HCT116 (cell line): Measurements from ENCODE around the gene RBPJ. TPM values are rescaled to one million over a fixed set of nuclear protein-coding genes. Genes with fewer than 3 reads are reported as not detected.

ENCODE experiments used
- ATAC-seq: fragments of 200-7000 bp; cut with Tn5 transposase; 2 replicates; pipeline ENCODE4 v1.9.1; 2020; ENCODE audit warnings: mild to moderate bottlenecking, moderate library complexity
- BruUV-seq: library from RNA; stranded (reverse); fragments of 400-500 nt; replicated peaks from 2 replicates; lab custom pipeline; 2021; lab: Mats Ljungman, UMichigan
- CTCF ChIA-PET: fragments of 300-600 bp; sonication (Branson Sonifier 250); formaldehyde crosslinking; loops from one replicate; lab custom pipeline; 2021; ENCODE audit warnings: antibody characterized with exemption; lab: Charles Lee
- POLR2A ChIA-PET: fragments of 300-600, 350-600 bp; sonication (Branson Sonifier 250); formaldehyde crosslinking; loops from one replicate; lab custom pipeline; 2021; ENCODE audit warnings: antibody characterized with exemption; lab: Charles Lee
- RAD21 ChIA-PET, 2 experiments: fragments of 300-600 bp; sonication (Branson Sonifier 250); formaldehyde crosslinking; loops; one replicate each; lab custom pipeline; 2023; ENCODE audit warnings: low total read pairs in 2 of 2; ENCODE audit not compliant: uncharacterized antibody in 2 of 2, unreplicated experiment in 2 of 2, low non-redundant PET in 1 of 2; lab: Charles Lee
- DNase-seq: peaks from one replicate; pipeline ENCODE4 v3.0.0-alpha.2; 2010; ENCODE audit warnings: low read depth, low spot score
- H2AFZ ChIP-seq: fragments of 200-600 bp; shearing (Covaris generic), sonication (generic); 2 replicates; pipeline ENCODE4 v1.6.1; 2017; ENCODE audit warnings: low read depth, mixed run types, mixed read lengths, antibody characterized with exemption, low read length; ENCODE audit not compliant: poor library complexity, severe bottlenecking
- H3K27ac ChIP-seq: 2 replicates; pipeline ENCODE4 v1.5.1; 2012; ENCODE audit warnings: low read depth, low read length
- H3K27me3 ChIP-seq: fragments of 200-600 bp; sonication (generic); 2 replicates; pipeline ENCODE4 v1.6.1; 2016; ENCODE audit warnings: mixed run types, low read length, mixed read lengths; ENCODE audit not compliant: insufficient read depth
- H3K36me3 ChIP-seq, 2 experiments: fragments of 200-500 bp in 1 of 2; fragments of 200-600 bp in 1 of 2; sonication (Bioruptor generic) in 1 of 2; sonication (generic) in 1 of 2; 2 replicates each; pipeline versions ENCODE4 v1.5.1 to v1.6.1; 2014 to 2016; ENCODE audit warnings: low read length in 2 of 2, inconsistent platforms in 1 of 2, mixed read lengths in 1 of 2, mixed run types in 1 of 2; ENCODE audit not compliant: insufficient read depth in 2 of 2, control insufficient read depth in 1 of 2
- H3K4me1 ChIP-seq, 2 experiments: fragments of 200-600 bp in 1 of 2; sonication (generic) in 1 of 2; 2 replicates each; pipeline versions ENCODE4 v1.5.1 to v1.6.1; 2012 to 2017; ENCODE audit warnings: low read length in 2 of 2, inconsistent platforms in 1 of 2, mild to moderate bottlenecking in 1 of 2, mixed read lengths in 1 of 2, mixed run types in 1 of 2, moderate library complexity in 1 of 2; ENCODE audit not compliant: insufficient read depth in 2 of 2, control insufficient read depth in 1 of 2
- H3K4me2 ChIP-seq: fragments of 200-600 bp; sonication (generic); 2 replicates; pipeline ENCODE4 v1.6.1; 2017; ENCODE audit warnings: mixed run types, low read length, mixed read lengths
- H3K4me3 ChIP-seq, 2 experiments: fragments of 200-600 bp in 1 of 2; sonication (generic) in 1 of 2; replicated peaks in 1 of 2; 2 replicates each; pipeline ENCODE4 v1.5.1; 2011 to 2016; ENCODE audit warnings: low read length in 2 of 2, control low read depth in 1 of 2, low read depth in 1 of 2, mild to moderate bottlenecking in 1 of 2, mixed read lengths in 1 of 2, mixed run types in 1 of 2
- H3K79me2 ChIP-seq: fragments of 200-600 bp; sonication (generic); 2 replicates; pipeline ENCODE4 v1.6.1; 2017; ENCODE audit warnings: mild to moderate bottlenecking, mixed run types, low read length, moderate library complexity, mixed read lengths; ENCODE audit not compliant: insufficient read depth
- H3K9ac ChIP-seq: fragments of 200-600 bp; sonication (generic); 2 replicates; pipeline ENCODE4 v1.6.1; 2016; ENCODE audit warnings: low read length, mixed read lengths
- H3K9me2 ChIP-seq: fragments of 200-600 bp; sonication (generic), shearing (Covaris generic); 2 replicates; pipeline ENCODE4 v1.6.1; 2017; ENCODE audit warnings: mixed run types, mild to moderate bottlenecking, moderate library complexity; ENCODE audit not compliant: insufficient read depth
- H3K9me3 ChIP-seq, 2 experiments: fragments of 200-500 bp in 1 of 2; fragments of 200-600 bp in 1 of 2; sonication (Bioruptor generic) in 1 of 2; sonication (generic) in 1 of 2; 2 replicates each; pipeline ENCODE4 v1.6.1; 2014 to 2017; ENCODE audit warnings: low read length in 2 of 2, mixed read lengths in 2 of 2, inconsistent platforms in 1 of 2, low read depth in 1 of 2, mild to moderate bottlenecking in 1 of 2, mixed run types in 1 of 2, moderate library complexity in 1 of 2; ENCODE audit not compliant: control insufficient read depth in 1 of 2, insufficient read depth in 1 of 2
- H4K20me1 ChIP-seq: fragments of 200-600 bp; sonication (generic), shearing (Covaris generic); 2 replicates; pipeline ENCODE4 v1.6.1; 2017; ENCODE audit warnings: mixed run types, mild to moderate bottlenecking, moderate library complexity; ENCODE audit not compliant: insufficient read depth
- CBX3 ChIP-seq: IDR thresholded peaks from 2 replicates; pipeline ENCODE4 v1.6.1; 2012; ENCODE audit warnings: low read depth
- EZH2 ChIP-seq: fragments of 200-600 bp; sonication (generic); IDR thresholded peaks from 2 replicates; pipeline ENCODE4 v1.6.1; 2017; ENCODE audit warnings: antibody characterized with exemption, mixed run types
- EZH2phosphoT487 ChIP-seq: fragments of 200-600 bp; IDR thresholded peaks from 2 replicates; pipeline ENCODE4 v1.6.1; 2018; ENCODE audit warnings: antibody characterized with exemption, borderline replicate concordance
- FOSL1 ChIP-seq: IDR thresholded peaks from 2 replicates; pipeline ENCODE4 v1.6.1; 2012; ENCODE audit warnings: low read depth
- JUND ChIP-seq: IDR thresholded peaks from 2 replicates; pipeline ENCODE4 v1.6.1; 2012
- SIN3A ChIP-seq: IDR thresholded peaks from 2 replicates; pipeline ENCODE4 v1.6.1; 2012; ENCODE audit warnings: low read depth
- SP1 ChIP-seq: IDR thresholded peaks from 2 replicates; pipeline ENCODE4 v1.6.1; 2012; ENCODE audit warnings: low read depth
- YY1 ChIP-seq: IDR thresholded peaks from 2 replicates; pipeline ENCODE4 v1.6.1; 2011; ENCODE audit warnings: low read length, low read depth, moderate library complexity, mild to moderate bottlenecking; ENCODE audit not compliant: insufficient replicate concordance; ENCODE audit errors: extremely low read depth
- ZFX ChIP-seq: fragments of 450-650 bp; IDR thresholded peaks from 2 replicates; pipeline ENCODE4 v1.6.1; 2017
- ZNF274 ChIP-seq: fragments of 200-500 bp; sonication (Bioruptor generic); IDR thresholded peaks from 2 replicates; pipeline ENCODE4 v1.6.1; 2014; ENCODE audit warnings: mild to moderate bottlenecking, low read depth, low read length, inconsistent platforms
- intact Hi-C: fragments of 100-400 bp; cut with micrococcal nuclease; formaldehyde crosslinking; loops from 2 replicates; pipeline ENCODE4 v1.10.0; 2022
- total RNA-seq: library from RNA; stranded (reverse); gene quantifications from one replicate; pipeline ENCODE4 v1.2.1, GENCODE V29; 2021; ENCODE audit not compliant: unreplicated experiment
- TF ChIP-seq, protein P1 (sequence below): IDR thresholded peaks from 2 replicates; pipeline ENCODE4 v1.6.1; 2012
- TF ChIP-seq, protein P2 (sequence below): IDR thresholded peaks from 2 replicates; pipeline ENCODE4 v1.6.1; 2011; ENCODE audit warnings: mild to moderate bottlenecking, low read length, moderate library complexity; ENCODE audit not compliant: insufficient replicate concordance; ENCODE audit errors: extremely low read depth
- TF ChIP-seq, protein P3 (sequence below), 3 experiments: fragments of 200-600 bp in 1 of 3; sonication (generic) in 1 of 3; IDR thresholded peaks in 2 of 3; conservative IDR thresholded peaks in 1 of 3; 2 replicates each; pipeline ENCODE4 v1.5.1; 2012 to 2017; ENCODE audit warnings: low read depth in 2 of 3, low read length in 2 of 3, antibody characterized with exemption in 1 of 3, borderline replicate concordance in 1 of 3, control low read depth in 1 of 3, mild to moderate bottlenecking in 1 of 3, mixed read lengths in 1 of 3, mixed run types in 1 of 3, moderate library complexity in 1 of 3; ENCODE audit not compliant: insufficient read depth in 1 of 3
- TF ChIP-seq, protein P4 (sequence below): IDR thresholded peaks from 2 replicates; pipeline ENCODE4 v1.6.1; 2012

Gene RBPJ
- total RNA-seq, 1 experiment from 2014 or later: 72.7 TPM

DNA sequence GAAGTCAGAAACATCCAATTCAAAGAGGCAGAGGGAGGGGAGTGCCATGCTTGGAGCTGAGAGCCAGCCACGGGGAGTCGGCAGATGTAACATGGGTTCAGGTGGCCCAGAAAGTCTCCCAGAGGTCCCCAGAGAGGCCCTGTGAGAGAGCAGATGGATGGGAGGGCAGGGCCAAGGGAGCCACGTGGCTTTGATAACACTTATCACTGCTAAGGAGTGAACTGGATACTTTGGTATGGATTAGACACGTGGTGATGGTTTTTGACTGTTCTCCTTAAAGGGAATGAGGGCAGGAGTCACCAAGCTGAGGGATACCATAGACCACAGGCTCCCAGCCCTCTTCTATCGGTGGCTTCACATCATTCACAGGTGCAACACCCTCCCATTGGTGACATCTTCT is 155.7 kb downstream of the RBPJ start:
- Histone ChIP-seq H3K4me2 (no peak overlapping the region), H3K4me3 (no peak overlapping the region), H4K20me1 (no peaks in the 10 kb centered on the region), H3K27me3 (no peaks in the 10 kb centered on the region), H3K36me3 (no peaks in the 10 kb centered on the region), H3K9ac (no peak overlapping the region), H3K9me2 (no peaks in the 10 kb centered on the region), H3K4me1 (no peaks in the 10 kb centered on the region), H3K79me2 (no peaks in the 10 kb centered on the region), H3K27ac (no peak overlapping the region), H3K9me3 (no peaks in the 10 kb centered on the region), H2AFZ (no peak overlapping the region)
- no peak for DNase-seq
- no TSS peak for BruUV-seq
- RAD21 ChIA-PET: no interaction called here
- CTCF ChIA-PET: no interaction called here
- intact Hi-C loops: no loop called here
- TF ChIP-seq, protein P1, sequence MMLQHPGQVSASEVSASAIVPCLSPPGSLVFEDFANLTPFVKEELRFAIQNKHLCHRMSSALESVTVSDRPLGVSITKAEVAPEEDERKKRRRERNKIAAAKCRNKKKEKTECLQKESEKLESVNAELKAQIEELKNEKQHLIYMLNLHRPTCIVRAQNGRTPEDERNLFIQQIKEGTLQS: no peak
- TF ChIP-seq, protein P2, sequence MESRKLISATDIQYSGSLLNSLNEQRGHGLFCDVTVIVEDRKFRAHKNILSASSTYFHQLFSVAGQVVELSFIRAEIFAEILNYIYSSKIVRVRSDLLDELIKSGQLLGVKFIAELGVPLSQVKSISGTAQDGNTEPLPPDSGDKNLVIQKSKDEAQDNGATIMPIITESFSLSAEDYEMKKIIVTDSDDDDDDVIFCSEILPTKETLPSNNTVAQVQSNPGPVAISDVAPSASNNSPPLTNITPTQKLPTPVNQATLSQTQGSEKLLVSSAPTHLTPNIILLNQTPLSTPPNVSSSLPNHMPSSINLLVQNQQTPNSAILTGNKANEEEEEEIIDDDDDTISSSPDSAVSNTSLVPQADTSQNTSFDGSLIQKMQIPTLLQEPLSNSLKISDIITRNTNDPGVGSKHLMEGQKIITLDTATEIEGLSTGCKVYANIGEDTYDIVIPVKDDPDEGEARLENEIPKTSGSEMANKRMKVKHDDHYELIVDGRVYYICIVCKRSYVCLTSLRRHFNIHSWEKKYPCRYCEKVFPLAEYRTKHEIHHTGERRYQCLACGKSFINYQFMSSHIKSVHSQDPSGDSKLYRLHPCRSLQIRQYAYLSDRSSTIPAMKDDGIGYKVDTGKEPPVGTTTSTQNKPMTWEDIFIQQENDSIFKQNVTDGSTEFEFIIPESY: no peak
- TF ChIP-seq SP1 (no peak), JUND (no peak), YY1 (no peak), CBX3 (no peak), EZH2phosphoT487 (no peak), ZNF274 (no peak), SIN3A (no peak), EZH2 (no peak), FOSL1 (no peak), ZFX (no peak)
- TF ChIP-seq, protein P3, sequence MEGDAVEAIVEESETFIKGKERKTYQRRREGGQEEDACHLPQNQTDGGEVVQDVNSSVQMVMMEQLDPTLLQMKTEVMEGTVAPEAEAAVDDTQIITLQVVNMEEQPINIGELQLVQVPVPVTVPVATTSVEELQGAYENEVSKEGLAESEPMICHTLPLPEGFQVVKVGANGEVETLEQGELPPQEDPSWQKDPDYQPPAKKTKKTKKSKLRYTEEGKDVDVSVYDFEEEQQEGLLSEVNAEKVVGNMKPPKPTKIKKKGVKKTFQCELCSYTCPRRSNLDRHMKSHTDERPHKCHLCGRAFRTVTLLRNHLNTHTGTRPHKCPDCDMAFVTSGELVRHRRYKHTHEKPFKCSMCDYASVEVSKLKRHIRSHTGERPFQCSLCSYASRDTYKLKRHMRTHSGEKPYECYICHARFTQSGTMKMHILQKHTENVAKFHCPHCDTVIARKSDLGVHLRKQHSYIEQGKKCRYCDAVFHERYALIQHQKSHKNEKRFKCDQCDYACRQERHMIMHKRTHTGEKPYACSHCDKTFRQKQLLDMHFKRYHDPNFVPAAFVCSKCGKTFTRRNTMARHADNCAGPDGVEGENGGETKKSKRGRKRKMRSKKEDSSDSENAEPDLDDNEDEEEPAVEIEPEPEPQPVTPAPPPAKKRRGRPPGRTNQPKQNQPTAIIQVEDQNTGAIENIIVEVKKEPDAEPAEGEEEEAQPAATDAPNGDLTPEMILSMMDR (IDR thresholded peaks at IDR 0.05 in 2 of 3, conservative IDR thresholded peaks at IDR 0.05 in 1 of 3; ENCODE audit: borderline replicate concordance in 1 of 3, insufficient read depth in 1 of 3, low read depth in 2 of 3, low read length in 2 of 3): no peak
- TF ChIP-seq, protein P4, sequence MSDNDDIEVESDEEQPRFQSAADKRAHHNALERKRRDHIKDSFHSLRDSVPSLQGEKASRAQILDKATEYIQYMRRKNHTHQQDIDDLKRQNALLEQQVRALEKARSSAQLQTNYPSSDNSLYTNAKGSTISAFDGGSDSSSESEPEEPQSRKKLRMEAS: no peak
- no peak for ATAC-seq
- POLR2A ChIA-PET: no interaction called here
